ENCODE measurements around the gene ADARB2.

DNA sequence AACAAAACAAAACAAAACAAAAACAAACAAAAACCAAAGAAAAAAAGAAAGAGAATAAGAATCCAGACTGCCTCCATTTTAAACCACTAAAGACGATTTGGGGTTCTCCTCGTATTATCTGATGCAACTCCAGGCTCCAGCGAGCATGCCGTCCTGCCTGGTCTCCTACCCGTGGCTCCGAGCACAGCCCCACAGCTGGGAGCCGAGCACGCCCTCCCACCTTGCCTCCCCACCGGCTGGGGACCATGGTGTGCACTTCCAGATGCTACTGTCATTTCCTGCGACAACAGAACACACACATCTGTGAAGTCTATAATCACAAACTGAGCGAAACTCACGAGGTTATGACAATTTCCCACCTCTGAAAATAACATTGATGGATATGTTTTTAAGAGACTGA is 113.1 kb downstream of the ADARB2 start:
- TF ChIP-seq, protein P1, sequence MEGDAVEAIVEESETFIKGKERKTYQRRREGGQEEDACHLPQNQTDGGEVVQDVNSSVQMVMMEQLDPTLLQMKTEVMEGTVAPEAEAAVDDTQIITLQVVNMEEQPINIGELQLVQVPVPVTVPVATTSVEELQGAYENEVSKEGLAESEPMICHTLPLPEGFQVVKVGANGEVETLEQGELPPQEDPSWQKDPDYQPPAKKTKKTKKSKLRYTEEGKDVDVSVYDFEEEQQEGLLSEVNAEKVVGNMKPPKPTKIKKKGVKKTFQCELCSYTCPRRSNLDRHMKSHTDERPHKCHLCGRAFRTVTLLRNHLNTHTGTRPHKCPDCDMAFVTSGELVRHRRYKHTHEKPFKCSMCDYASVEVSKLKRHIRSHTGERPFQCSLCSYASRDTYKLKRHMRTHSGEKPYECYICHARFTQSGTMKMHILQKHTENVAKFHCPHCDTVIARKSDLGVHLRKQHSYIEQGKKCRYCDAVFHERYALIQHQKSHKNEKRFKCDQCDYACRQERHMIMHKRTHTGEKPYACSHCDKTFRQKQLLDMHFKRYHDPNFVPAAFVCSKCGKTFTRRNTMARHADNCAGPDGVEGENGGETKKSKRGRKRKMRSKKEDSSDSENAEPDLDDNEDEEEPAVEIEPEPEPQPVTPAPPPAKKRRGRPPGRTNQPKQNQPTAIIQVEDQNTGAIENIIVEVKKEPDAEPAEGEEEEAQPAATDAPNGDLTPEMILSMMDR (IDR thresholded peaks at IDR 0.05), result no peak
- no peak for TF ChIP-seq POLR2A (IDR thresholded peaks at IDR 0.05; ENCODE audit: low read depth)

Data from esophagus muscularis mucosa (tissue), 3 donors.